Natural killer cell treated with Interleukin-12 subunit alpha and Interleukin-12 subunit beta and Interleukin-15 and Interleukin-18, amount 100 ng/mL, for 72 hours (primary cell): ENCODE measurements around the gene KCNMA1. TPM values are rescaled to one million over a fixed set of nuclear protein-coding genes. Genes with fewer than 3 reads are reported as not detected.
"Not testable (repeated sequence)": the region's sequence is repeated elsewhere in the genome, so short reads cannot be mapped to it uniquely, and the experiment has no call there.

Experiments used
- ATAC-seq, 2 donors: fragments of 150-1000 bp; cut with Tn5 transposase in 1 of 2; sonication (Bioruptor Pico), chemical (Tn5 transposase) in 1 of 2; 2 replicates each; pipeline ENCODE4 v1.10.0; 2021
- DNase-seq: peaks from one replicate; pipeline ENCODE4 v3.0.0; 2022; ENCODE audit warnings: low spot score
- H3K27ac Mint-ChIP-seq, 2 donors: 1 replicate in 1 of 2; 2 replicates in 1 of 2; pipeline ENCODE4 v1.8.0; 2022; ENCODE audit warnings: mixed read lengths in 2 of 2, mild to moderate bottlenecking in 1 of 2, moderate library complexity in 1 of 2
- H3K27me3 Mint-ChIP-seq, 2 donors: 1 replicate in 1 of 2; 2 replicates in 1 of 2; pipeline ENCODE4 v1.8.0; 2022; ENCODE audit warnings: mixed read lengths in 2 of 2
- H3K36me3 Mint-ChIP-seq: one replicate; pipeline ENCODE4 v1.8.0; 2022; ENCODE audit warnings: mixed read lengths
- H3K4me1 Mint-ChIP-seq, 2 donors: 1 replicate in 1 of 2; 2 replicates in 1 of 2; pipeline ENCODE4 v1.8.0; 2022; ENCODE audit warnings: low read depth in 2 of 2, mixed read lengths in 2 of 2, mild to moderate bottlenecking in 1 of 2
- H3K4me3 Mint-ChIP-seq: one replicate; pipeline ENCODE4 v1.8.0; 2022; ENCODE audit warnings: mixed read lengths
- H3K9me3 Mint-ChIP-seq: 2 replicates; pipeline ENCODE4 v1.8.0; 2022; ENCODE audit warnings: mixed read lengths
- total RNA-seq, 2 donors: library from RNA; stranded (reverse); gene quantifications; one replicate each; pipeline ENCODE4 v1.2.3, GENCODE V29; 2022

KCNMA1 gene
- total RNA-seq, 2 donors from 2014 or later, result 2.8 TPM; not detected in 1

GRCh38 chr10:77526868-77527617 lies 110.6 kb downstream of the KCNMA1 start:
- Mint-ChIP-seq H3K9me3 (no peaks in the 10 kb centered on the region), H3K27ac (no peak overlapping the region), H3K36me3 (no peaks in the 10 kb centered on the region), H3K4me1 (peaks cover 0 to 3% of the 10 kb centered on the region in 2 donors), H3K4me3 (no peak overlapping the region), H3K27me3 (peaks cover 21 to 26% of the 10 kb centered on the region in 2 donors)
- no peak for DNase-seq
- ATAC-seq, result peak in 1 of 2 donors; percentile 29

GRCh38 chr10:77524281-77524711 lies 113.3 kb downstream of the KCNMA1 start:
- no peak overlapping the region for H3K4me3 Mint-ChIP-seq
- peaks cover 15 to 18% of the 10 kb centered on the region in 2 donors for H3K27me3 Mint-ChIP-seq
- peaks cover 0 to 1% of the 10 kb centered on the region in 2 donors for H3K4me1 Mint-ChIP-seq
- ATAC-seq, result no peak
- H3K36me3 Mint-ChIP-seq, result no peaks in the 10 kb centered on the region
- no peak for DNase-seq
- no peak overlapping the region for H3K27ac Mint-ChIP-seq
- H3K9me3 Mint-ChIP-seq, result peaks cover 4% of the 10 kb centered on the region

- ATAC-seq (no peak), DNase-seq (no peak)
- Mint-ChIP-seq H3K27ac (no peak overlapping the region), H3K9me3 (peaks cover 4% of the 10 kb centered on the region), H3K27me3 (peaks cover 15 to 22% of the 10 kb centered on the region in 2 donors), H3K4me1 (no peaks in the 10 kb centered on the region), H3K36me3 (no peaks in the 10 kb centered on the region), H3K4me3 (no peak overlapping the region)
These were observed 115.3 kb downstream of the KCNMA1 start for GRCh38 chr10:77522268-77522809.

- no peaks in the 10 kb centered on the region for H3K36me3 Mint-ChIP-seq
- peaks cover 4% of the 10 kb centered on the region for H3K9me3 Mint-ChIP-seq
- DNase-seq, result no peak
- H3K27me3 Mint-ChIP-seq, result peaks cover 21% of the 10 kb centered on the region in 2 donors
- H3K4me3 Mint-ChIP-seq, result no peak overlapping the region
- no peaks in the 10 kb centered on the region for H3K4me1 Mint-ChIP-seq
- ATAC-seq, result no peak
- no peak overlapping the region for H3K27ac Mint-ChIP-seq
These were observed 116.6 kb downstream of the KCNMA1 start for GRCh38 chr10:77520995-77521394.

- Mint-ChIP-seq H3K4me3 (no peak overlapping the region), H3K9me3 (peaks cover 4% of the 10 kb centered on the region), H3K4me1 (no peaks in the 10 kb centered on the region), H3K27ac (no peak overlapping the region), H3K36me3 (no peaks in the 10 kb centered on the region), H3K27me3 (peaks cover 19 to 26% of the 10 kb centered on the region in 2 donors)
- ATAC-seq (no peak), DNase-seq (no peak)
These were observed 117.3 kb downstream of the KCNMA1 start for GRCh38 chr10:77520290-77520689.

- not testable (repeated sequence) for H3K4me1 Mint-ChIP-seq, H3K27ac Mint-ChIP-seq, H3K4me3 Mint-ChIP-seq, DNase-seq, H3K9me3 Mint-ChIP-seq, H3K36me3 Mint-ChIP-seq
- peak; percentile 21 to 50 for ATAC-seq
- peaks cover 17 to 26% of the 10 kb centered on the region in 2 donors for H3K27me3 Mint-ChIP-seq
These were observed 117.8 kb downstream of the KCNMA1 start for GRCh38 chr10:77519791-77520190.

GRCh38 chr10:77518910-77519274 lies 118.7 kb downstream of the KCNMA1 start:
- H3K4me3 Mint-ChIP-seq, result no peak overlapping the region
- no peaks in the 10 kb centered on the region for H3K4me1 Mint-ChIP-seq
- no peaks in the 10 kb centered on the region for H3K36me3 Mint-ChIP-seq
- H3K27me3 Mint-ChIP-seq, result peaks cover 16 to 26% of the 10 kb centered on the region in 2 donors
- no peak overlapping the region for H3K27ac Mint-ChIP-seq
- DNase-seq, result no peak
- H3K9me3 Mint-ChIP-seq, result peaks cover 4% of the 10 kb centered on the region
- ATAC-seq, result no peak

GRCh38 chr10:77518241-77518909 lies 119.2 kb downstream of the KCNMA1 start:
- peaks cover 4% of the 10 kb centered on the region for H3K9me3 Mint-ChIP-seq
- H3K27ac Mint-ChIP-seq, result no peak overlapping the region
- no peaks in the 10 kb centered on the region for H3K36me3 Mint-ChIP-seq
- DNase-seq (no peak), ATAC-seq (no peak)
- peaks cover 16 to 22% of the 10 kb centered on the region in 2 donors for H3K27me3 Mint-ChIP-seq
- no peak overlapping the region for H3K4me3 Mint-ChIP-seq
- no peaks in the 10 kb centered on the region for H3K4me1 Mint-ChIP-seq

GRCh38 chr10:77516575-77516974 lies 121.0 kb downstream of the KCNMA1 start:
- Mint-ChIP-seq H3K4me1 (no peaks in the 10 kb centered on the region), H3K9me3 (peaks cover 4% of the 10 kb centered on the region), H3K36me3 (no peaks in the 10 kb centered on the region), H3K27me3 (peaks cover 7 to 10% of the 10 kb centered on the region in 2 donors), H3K27ac (no peak overlapping the region), H3K4me3 (no peak overlapping the region)
- no peak for DNase-seq
- ATAC-seq, result no peak

- Mint-ChIP-seq H3K27me3 (peaks cover 9 to 10% of the 10 kb centered on the region in 2 donors), H3K4me3 (no peak overlapping the region), H3K36me3 (no peaks in the 10 kb centered on the region), H3K27ac (no peak overlapping the region), H3K9me3 (peaks cover 3% of the 10 kb centered on the region), H3K4me1 (no peaks in the 10 kb centered on the region)
- DNase-seq (no peak), ATAC-seq (no peak)
These were observed 122.7 kb downstream of the KCNMA1 start for GRCh38 chr10:77514870-77515269.

- Mint-ChIP-seq H3K4me1 (no peaks in the 10 kb centered on the region), H3K9me3 (no peaks in the 10 kb centered on the region), H3K27me3 (peaks cover 11 to 14% of the 10 kb centered on the region in 2 donors), H3K36me3 (no peaks in the 10 kb centered on the region), H3K4me3 (no peak overlapping the region), H3K27ac (no peak overlapping the region)
- ATAC-seq (no peak), DNase-seq (no peak)
These were observed 123.8 kb downstream of the KCNMA1 start for GRCh38 chr10:77513781-77514331.

- H3K27ac Mint-ChIP-seq, result no peak overlapping the region
- no peaks in the 10 kb centered on the region for H3K9me3 Mint-ChIP-seq
- ATAC-seq, result no peak
- H3K27me3 Mint-ChIP-seq, result peaks cover 12 to 20% of the 10 kb centered on the region in 2 donors
- H3K4me3 Mint-ChIP-seq, result no peak overlapping the region
- H3K4me1 Mint-ChIP-seq, result no peaks in the 10 kb centered on the region
- DNase-seq, result no peak
- H3K36me3 Mint-ChIP-seq, result no peaks in the 10 kb centered on the region
These were observed 124.4 kb downstream of the KCNMA1 start for GRCh38 chr10:77513220-77513619.

- no peaks in the 10 kb centered on the region for H3K36me3 Mint-ChIP-seq
- H3K27ac Mint-ChIP-seq, result no peak overlapping the region
- H3K9me3 Mint-ChIP-seq, result no peaks in the 10 kb centered on the region
- DNase-seq (no peak), ATAC-seq (no peak)
- no peaks in the 10 kb centered on the region for H3K4me1 Mint-ChIP-seq
- peaks cover 11 to 20% of the 10 kb centered on the region in 2 donors for H3K27me3 Mint-ChIP-seq
- no peak overlapping the region for H3K4me3 Mint-ChIP-seq
These were observed 125.4 kb downstream of the KCNMA1 start for GRCh38 chr10:77512219-77512578.
